Measurements from ENCODE around the gene BTG4. TPM values are rescaled to one million over a fixed set of nuclear protein-coding genes. Genes with fewer than 3 reads are reported as not detected.

The BTG4 gene
- total and polyA plus RNA-seq, 9 of the 15 experiments (the other 6 are each of a cell fraction or from before 2014, with no cell fraction given) = not detected

DNA sequence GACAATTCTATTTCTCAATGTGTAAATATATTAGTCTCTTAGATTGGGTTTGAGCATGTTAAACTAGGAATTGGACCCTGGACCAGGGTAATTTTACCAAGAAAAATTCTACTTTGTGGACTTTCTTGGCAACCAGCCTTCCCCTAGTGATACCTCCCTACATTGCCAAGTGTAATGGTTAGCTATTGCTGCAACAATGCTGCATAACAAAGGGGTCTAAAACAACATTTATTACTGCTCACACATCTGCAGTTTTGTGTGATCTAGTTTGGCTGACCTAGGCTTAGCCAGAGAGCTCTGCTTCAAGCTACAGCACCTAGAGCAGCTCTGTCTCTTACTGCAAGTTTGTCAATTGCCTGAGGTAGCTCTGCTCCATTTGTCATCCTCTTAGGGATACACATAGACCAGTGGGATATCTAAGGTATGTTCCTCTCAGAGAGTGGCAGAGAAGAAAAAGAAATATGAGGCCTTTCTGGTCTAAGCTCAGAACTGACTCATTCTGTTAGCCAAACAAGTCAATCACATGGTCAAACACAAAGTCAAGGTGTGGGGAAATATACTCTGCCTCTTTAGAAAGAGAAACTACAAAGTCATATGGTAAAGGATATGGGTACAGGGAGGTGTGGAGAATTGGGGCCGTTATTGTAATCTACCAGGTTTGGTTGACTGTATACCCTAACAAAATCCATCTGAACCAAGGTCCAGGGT, 26.4 kb upstream of the BTG4 start:
- Histone ChIP-seq H3K9me3 (replicated peaks; ENCODE audit: control insufficient read depth, insufficient read depth, low read depth, low read length) (no peaks in the 10 kb centered on the region), H3K27ac (ENCODE audit: extremely low read depth, low read depth, low read length) (no peak overlapping the region), H3K36me3 (ENCODE audit: control insufficient read depth, insufficient read depth, low read length) (no peaks in the 10 kb centered on the region), H3K27me3 (ENCODE audit: control insufficient read depth in 2 of 2, insufficient read depth in 2 of 2, low read length in 2 of 2) (peaks cover 20 to 40% of the 10 kb centered on the region in 2 experiments), H3K9me1 (ENCODE audit: control insufficient read depth, insufficient read depth, low read length) (no peaks in the 10 kb centered on the region), H3K4me1 (replicated peaks in 1 of 2; ENCODE audit: control insufficient read depth in 2 of 2, insufficient read depth in 2 of 2, low read length in 2 of 2) (peaks cover 0 to 14% of the 10 kb centered on the region in 2 experiments; a peak in 1 of 5 replicates), H4K20me1 (replicated peaks; ENCODE audit: control insufficient read depth, insufficient read depth, low read length) (no peaks in the 10 kb centered on the region), H3K9ac (ENCODE audit: insufficient read depth in 1 of 2, low read depth in 2 of 2, low read length in 2 of 2) (no peak overlapping the region), H3K4me3 (no peak overlapping the region), H2AFZ (ENCODE audit: low read depth, low read length) (no peak overlapping the region), H3K79me2 (ENCODE audit: control insufficient read depth, insufficient read depth, low read length) (no peaks in the 10 kb centered on the region), H3K4me2 (ENCODE audit: insufficient read depth, low read length) (no peak overlapping the region)
- WGBS (ENCODE audit: insufficient coverage, low coverage, missing lambda C conversion rate) = 0% methylated on average over 1 of the region's 1 CpG
- POLR2A ChIA-PET = no interaction called here
- no peak for FAIRE-seq
- in situ Hi-C loops (cut with MboI) (no loop called here), intact Hi-C loops (cut with micrococcal nuclease) (no loop called here)
- CTCF ChIA-PET (ENCODE audit: low intra/inter-chr PET ratio) = no interaction called here
- no peak for TF ChIP-seq POLR2AphosphoS5 (IDR thresholded peaks at IDR 0.05; ENCODE audit: control insufficient read depth, insufficient read depth, low read depth, low read length)
- TF ChIP-seq ZFX (CRISPR knock-in tag; IDR thresholded peaks at IDR 0.05) = no peak
- no peak for TF ChIP-seq ZBED1 (IDR thresholded peaks at IDR 0.05)
- TF ChIP-seq ZNF707 (CRISPR knock-in tag; conservative IDR thresholded peaks at IDR 0.05) = no peak
- no peak for TF ChIP-seq ZNF121 (CRISPR knock-in tag; conservative IDR thresholded peaks at IDR 0.05)
- TF ChIP-seq BRF1 (IDR thresholded peaks at IDR 0.05; ENCODE audit: borderline replicate concordance, extremely low read depth, insufficient read length) = no peak
- no peak for TF ChIP-seq NEUROD1 (IDR thresholded peaks at IDR 0.05; ENCODE audit: borderline replicate concordance, low read depth, low read length, partially characterized antibody)
- no peak for ATAC-seq
- no TSS peak for BruUV-seq (replicated peaks)
- DNase-seq (ENCODE audit: extremely low read depth in 1 of 4, low spot score in 3 of 4) = no peak

Measured in K562 (cell line).